LNCaP clone FGC (cell line): ENCODE data around the gene YPEL5.
A peak's percentile ranks its signal among the peaks of the same experiment; 100 is the strongest.
"Not testable (repeated sequence)": the region's sequence is repeated elsewhere in the genome, so short reads cannot be mapped to it uniquely, and the experiment has no call there.

Experiments
- DNase-seq: peaks from one replicate; pipeline ENCODE4 v3.0.0-alpha.2; 2011; ENCODE audit warnings: low read depth
- H3K4me3 ChIP-seq: 2 replicates; pipeline ENCODE4 v1.5.1; 2011; ENCODE audit warnings: mild to moderate bottlenecking, low read depth, low read length, control low read depth
- CTCF ChIP-seq: IDR thresholded peaks from 2 replicates; pipeline ENCODE4 v1.5.1; 2012; ENCODE audit warnings: mild to moderate bottlenecking; ENCODE audit not compliant: control insufficient read depth, insufficient read depth; ENCODE audit errors: extremely low read depth

YPEL5 gene

GRCh38 chr2:30146337-30147195 is at the start of gene YPEL5:
Gene YPEL5, plus strand, starts transcription at chr2:30147007. Its CDS starts 9,645 bp downstream, at chr2:30156652.
- peak within 1 kb of the TSS; percentile 86 for H3K4me3 ChIP-seq
- no peak for TF ChIP-seq CTCF
- DNase-seq, result peak; percentile 98

GRCh38 chr2:30098266-30099005 is 48.4 kb upstream of the YPEL5 start:
- DNase-seq, result no peak
- TF ChIP-seq CTCF, result no peak
- H3K4me3 ChIP-seq, result no peak overlapping the region

GRCh38 chr2:30099366-30099765 is 47.4 kb upstream of the YPEL5 start:
- DNase-seq, H3K4me3 ChIP-seq: not testable (repeated sequence)

- not testable (repeated sequence) for H3K4me3 ChIP-seq, DNase-seq
These were observed 46.1 kb upstream of the YPEL5 start for GRCh38 chr2:30100691-30101090.

- TF ChIP-seq CTCF, result no peak
These were observed 42.5 kb upstream of the YPEL5 start for GRCh38 chr2:30104307-30104706.

GRCh38 chr2:30105556-30105955 is 41.3 kb upstream of the YPEL5 start:
- H3K4me3 ChIP-seq, result no peak overlapping the region
- no peak for TF ChIP-seq CTCF
- DNase-seq, result no peak

More at GRCh38 chr2:30104307-30104706, 42.5 kb upstream of the YPEL5 start:
- no peak overlapping the region for H3K4me3 ChIP-seq
- DNase-seq, result no peak

- DNase-seq, result no peak
- TF ChIP-seq CTCF, result no peak
- no peak overlapping the region for H3K4me3 ChIP-seq
These were observed 40.3 kb upstream of the YPEL5 start for GRCh38 chr2:30106543-30106942.
